Lung (tissue), 12 donors: Measurements from ENCODE around the gene CAMK2G. TPM values are rescaled to one million over a fixed set of nuclear protein-coding genes. Genes with fewer than 3 reads are reported as not detected.

Experiments
- ATAC-seq: fragments of 200-7000 bp; cut with Tn5 transposase; one replicate; pipeline ENCODE4 v1.9.1; 2020; ENCODE audit warnings: moderate number of reproducible peaks; ENCODE audit not compliant: insufficient read depth, low FRiP score
- DNase-seq, 3 donors: peaks; one replicate each; pipeline ENCODE4 v3.0.0-alpha.2; 2013 to 2017
- H3K27ac ChIP-seq, 2 donors: one replicate each; pipeline ENCODE4 v1.5.1; 2013; ENCODE audit warnings: mild to moderate bottlenecking in 2 of 2, moderate library complexity in 2 of 2, control low read depth in 1 of 2, inconsistent platforms in 1 of 2, low read depth in 1 of 2, low read length in 1 of 2
- H3K27me3 ChIP-seq, 3 donors: one replicate each; pipeline ENCODE4 v1.5.1; 2013; ENCODE audit warnings: low read length in 2 of 3; ENCODE audit not compliant: control insufficient read depth in 3 of 3, insufficient read depth in 3 of 3
- H3K36me3 ChIP-seq, 4 donors: one replicate each; pipeline ENCODE4 v1.5.1; 2013; ENCODE audit warnings: low read length in 4 of 4, mild to moderate bottlenecking in 1 of 4, moderate library complexity in 1 of 4; ENCODE audit not compliant: control insufficient read depth in 4 of 4, insufficient read depth in 4 of 4
- H3K4me1 ChIP-seq, 5 donors: one replicate each; pipeline ENCODE4 v1.5.1; 2013; ENCODE audit warnings: low read length in 5 of 5, mild to moderate bottlenecking in 2 of 5, moderate library complexity in 1 of 5; ENCODE audit not compliant: control insufficient read depth in 5 of 5, insufficient read depth in 5 of 5
- H3K4me3 ChIP-seq: one replicate; pipeline ENCODE4 v1.5.1; 2013; ENCODE audit warnings: mild to moderate bottlenecking, control low read depth, moderate library complexity
- H3K9ac ChIP-seq, 2 donors: one replicate each; pipeline ENCODE4 v1.5.1; 2013; ENCODE audit warnings: low read length in 2 of 2, control low read depth in 1 of 2; ENCODE audit not compliant: insufficient read depth in 1 of 2
- H3K9me3 ChIP-seq, 4 donors: one replicate each; pipeline ENCODE4 v1.5.1; 2013; ENCODE audit warnings: low read length in 3 of 4, mild to moderate bottlenecking in 1 of 4, moderate library complexity in 1 of 4; ENCODE audit not compliant: control insufficient read depth in 4 of 4, insufficient read depth in 3 of 4
- WGBS, 2 donors: extraction: QIAGEN DNeasy Blood & Tissue Kit; methylation state at CpG; one replicate each; pipeline ENCODE4 v1.1.7; 2013; 5-methylcytosine and 5-hydroxymethylcytosine counted together
- polyA plus RNA-seq, 2 donors: library from polyadenylated mRNA; stranded (reverse); fragments of 200-250 nt; gene quantifications; one replicate each; pipeline ENCODE4 v1.2.1, GENCODE V29; 2013
- total RNA-seq, 2 donors: library from RNA; depleted of rRNA in 1 of 2; stranded (reverse); fragments of >200 nt in 1 of 2; gene quantifications; one replicate each; pipeline ENCODE4 v1.2.1, GENCODE V29; 2014 to 2021
- TF ChIP-seq, protein P1 (sequence below): IDR thresholded peaks from 2 replicates; pipeline ENCODE4 v1.5.1; 2012; ENCODE audit warnings: mild to moderate bottlenecking; ENCODE audit errors: control extremely low read depth, extremely low read depth
- donor health status: control.
- donor health status: control.
- donor health status: Bipolar disorder and iron deficiency.
- donor health status: healthy.
- donor health status: DM: yes; HTN: yes; CAD: no.

Gene CAMK2G
- total and polyA plus RNA-seq, 4 donors = 15.8 to 41.1 (median 29.0) TPM

DNA sequence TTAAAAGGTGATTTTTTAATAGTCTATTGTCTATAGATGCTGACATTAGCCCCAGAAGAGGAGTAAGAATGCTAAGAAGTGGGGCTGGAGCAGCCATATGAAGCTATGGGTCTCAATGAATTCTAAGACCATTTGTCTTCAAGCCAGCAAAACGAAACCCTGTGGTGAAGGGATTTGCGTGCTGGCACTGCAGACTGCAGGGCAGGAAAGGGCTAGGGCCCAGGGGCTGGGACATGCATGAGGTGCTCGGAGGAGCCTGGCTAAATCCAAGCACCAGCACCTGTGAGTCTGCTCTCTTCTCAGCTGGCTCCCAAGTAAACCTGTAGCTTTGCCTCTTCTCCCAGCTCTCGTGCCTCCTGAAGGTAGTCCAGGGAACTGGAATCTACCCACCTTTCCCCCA, 61.7 kb downstream of the CAMK2G start:
- Histone ChIP-seq H3K36me3 (peaks cover 0 to 28% (median 7%) of the 10 kb centered on the region in 4 donors), H3K27ac (no peak overlapping the region)

DNA sequence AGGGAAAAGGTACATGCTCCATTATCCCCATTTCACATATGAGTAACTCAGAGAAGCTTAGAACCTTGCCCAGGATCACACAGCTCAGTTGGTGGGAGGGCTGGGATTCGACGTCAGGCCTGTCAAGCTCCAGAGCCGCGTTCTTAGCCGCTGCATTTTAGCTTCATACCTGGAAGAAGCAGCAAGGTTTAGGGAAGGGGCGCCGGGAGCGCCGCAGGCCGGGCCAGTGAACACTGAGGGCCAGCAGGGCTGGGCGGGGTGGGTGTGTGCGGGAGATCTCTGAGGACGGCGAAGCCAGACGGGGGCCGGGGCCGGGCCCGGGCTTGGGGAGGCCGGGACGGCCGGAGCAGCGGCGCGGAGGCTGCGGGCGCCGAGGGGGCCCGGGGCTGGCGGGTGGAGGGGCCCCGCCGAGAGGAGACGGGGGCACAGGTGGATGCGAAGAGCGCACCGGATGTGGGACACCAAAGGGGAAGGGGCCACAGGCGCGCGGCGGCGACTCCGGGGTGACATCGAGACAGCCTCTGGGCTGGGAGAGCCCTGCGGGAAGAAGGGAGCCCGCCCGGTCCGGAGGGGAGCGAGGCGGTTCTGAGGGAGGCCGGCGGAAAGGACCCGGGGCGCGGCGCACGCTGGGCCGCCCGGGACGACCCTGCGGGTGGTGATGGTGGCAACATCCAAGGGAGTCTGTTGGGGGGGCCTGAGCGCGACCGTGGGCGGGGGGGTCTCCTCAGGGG, 63.5 kb downstream of the CAMK2G start:
- Histone ChIP-seq H3K27ac (peak overlapping the region; percentile 89 to 93), H3K27me3 (no peaks in the 10 kb centered on the region), H3K9ac (peak overlapping the region in 1 of 2 donors; percentile 25), H3K4me1 (no peaks in the 10 kb centered on the region), H3K9me3 (no peaks in the 10 kb centered on the region), H3K36me3 (peaks cover 6 to 28% (median 23%) of the 10 kb centered on the region in 4 donors), H3K4me3 (peak overlapping the region; percentile 83)
- TF ChIP-seq, protein P1, sequence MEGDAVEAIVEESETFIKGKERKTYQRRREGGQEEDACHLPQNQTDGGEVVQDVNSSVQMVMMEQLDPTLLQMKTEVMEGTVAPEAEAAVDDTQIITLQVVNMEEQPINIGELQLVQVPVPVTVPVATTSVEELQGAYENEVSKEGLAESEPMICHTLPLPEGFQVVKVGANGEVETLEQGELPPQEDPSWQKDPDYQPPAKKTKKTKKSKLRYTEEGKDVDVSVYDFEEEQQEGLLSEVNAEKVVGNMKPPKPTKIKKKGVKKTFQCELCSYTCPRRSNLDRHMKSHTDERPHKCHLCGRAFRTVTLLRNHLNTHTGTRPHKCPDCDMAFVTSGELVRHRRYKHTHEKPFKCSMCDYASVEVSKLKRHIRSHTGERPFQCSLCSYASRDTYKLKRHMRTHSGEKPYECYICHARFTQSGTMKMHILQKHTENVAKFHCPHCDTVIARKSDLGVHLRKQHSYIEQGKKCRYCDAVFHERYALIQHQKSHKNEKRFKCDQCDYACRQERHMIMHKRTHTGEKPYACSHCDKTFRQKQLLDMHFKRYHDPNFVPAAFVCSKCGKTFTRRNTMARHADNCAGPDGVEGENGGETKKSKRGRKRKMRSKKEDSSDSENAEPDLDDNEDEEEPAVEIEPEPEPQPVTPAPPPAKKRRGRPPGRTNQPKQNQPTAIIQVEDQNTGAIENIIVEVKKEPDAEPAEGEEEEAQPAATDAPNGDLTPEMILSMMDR = no peak
- peak in 1 of 3 donors; percentile 26 for DNase-seq
- ATAC-seq = peak; percentile 20
- WGBS, 2 donors = 0 to 1% methylated on average over 38 to 63 of the region's 63 CpGs

More for the DNA sequence above, 61.7 kb downstream of the CAMK2G start:
- H3K9me3 ChIP-seq = no peaks in the 10 kb centered on the region
- H3K4me1 ChIP-seq = peaks cover 0 to 4% (median 0%) of the 10 kb centered on the region in 5 donors
- H3K27me3 ChIP-seq = no peaks in the 10 kb centered on the region
- 91 to 93% methylated on average over 4 of the region's 4 CpGs for WGBS, 2 donors
- no peak for DNase-seq
- no peak for ATAC-seq
- TF ChIP-seq, protein P1 = no peak
- no peak overlapping the region for H3K9ac ChIP-seq
- H3K4me3 ChIP-seq = no peak overlapping the region

DNA sequence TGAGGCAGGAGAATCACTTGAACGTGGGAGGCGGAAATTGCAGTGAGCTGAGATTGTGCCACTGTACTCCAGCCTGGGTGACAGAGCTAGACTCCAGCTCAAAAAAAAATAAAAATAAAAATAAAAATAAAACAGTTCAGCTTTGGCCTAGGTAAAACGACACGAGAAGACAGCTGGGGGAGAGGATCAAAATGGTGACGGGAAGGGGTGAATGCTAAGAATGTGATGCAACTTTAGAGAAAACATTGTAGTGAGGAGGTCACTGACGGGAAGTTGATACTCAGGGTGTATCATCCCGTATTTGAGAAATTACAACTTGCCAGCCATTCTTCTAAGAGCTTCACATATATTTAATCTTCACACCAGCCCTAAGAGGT, 64.0 kb downstream of the CAMK2G start:
- no peaks in the 10 kb centered on the region for H3K9me3 ChIP-seq
- H3K9ac ChIP-seq = no peak overlapping the region
- peaks cover 10 to 34% (median 28%) of the 10 kb centered on the region in 4 donors for H3K36me3 ChIP-seq
- DNase-seq (no peak), ATAC-seq (no peak)
- H3K4me1 ChIP-seq = no peaks in the 10 kb centered on the region
- TF ChIP-seq, protein P1 = no peak
- peak overlapping the region in 1 of 2 donors; percentile 93 for H3K27ac ChIP-seq
- H3K4me3 ChIP-seq = peak overlapping the region; percentile 83
- 42 to 65% methylated on average over 7 of the region's 7 CpGs for WGBS, 2 donors
- no peaks in the 10 kb centered on the region for H3K27me3 ChIP-seq
